PFSK-1 (cell line): ENCODE data around the gene SCAF1.

Experiments used
- POLR2AphosphoS5 ChIP-seq: IDR thresholded peaks from 2 replicates; pipeline ENCODE4 v1.6.1; 2012; ENCODE audit warnings: low read depth, mild to moderate bottlenecking, control low read depth, low read length, moderate library complexity
- SIN3A ChIP-seq: IDR thresholded peaks from 2 replicates; pipeline ENCODE4 v1.6.1; 2012; ENCODE audit warnings: mild to moderate bottlenecking, low read length, moderate library complexity, borderline replicate concordance; ENCODE audit not compliant: insufficient read depth
- TAF1 ChIP-seq: IDR thresholded peaks from 2 replicates; pipeline ENCODE4 v1.6.1; 2012; ENCODE audit warnings: low read length, control low read depth, borderline replicate concordance; ENCODE audit not compliant: insufficient read depth
- TF ChIP-seq, protein P1 (sequence below), 2 experiments: IDR thresholded peaks; 2 replicates each; pipeline versions ENCODE4 v1.6.1 to v1.8.0; 2011 to 2012; ENCODE audit warnings: low read depth in 2 of 2, low read length in 2 of 2, control low read depth in 1 of 2, inconsistent platforms in 1 of 2, mild to moderate bottlenecking in 1 of 2, moderate library complexity in 1 of 2; ENCODE audit not compliant: insufficient read depth in 1 of 2

DNA sequence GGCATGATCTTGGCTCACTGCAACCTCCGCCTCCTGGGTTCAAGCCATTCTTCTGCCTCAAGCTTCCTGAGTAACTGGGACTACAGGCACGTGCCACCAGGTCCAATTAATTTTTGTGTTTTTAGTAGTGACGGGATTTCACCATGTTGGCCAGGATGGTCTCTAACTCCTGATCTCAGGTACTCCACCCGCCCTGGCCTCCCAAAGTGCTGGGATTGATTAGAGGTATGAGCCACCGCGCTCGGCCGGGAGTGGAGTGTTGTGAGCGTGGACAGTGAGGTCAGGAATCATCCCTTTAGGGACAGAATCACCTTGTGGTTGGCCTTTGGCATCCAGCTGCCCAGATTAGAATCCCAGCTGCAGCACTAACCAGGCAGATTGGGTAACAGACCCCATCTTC is 12.3 kb upstream of the SCAF1 start:
- TF ChIP-seq, protein P1, sequence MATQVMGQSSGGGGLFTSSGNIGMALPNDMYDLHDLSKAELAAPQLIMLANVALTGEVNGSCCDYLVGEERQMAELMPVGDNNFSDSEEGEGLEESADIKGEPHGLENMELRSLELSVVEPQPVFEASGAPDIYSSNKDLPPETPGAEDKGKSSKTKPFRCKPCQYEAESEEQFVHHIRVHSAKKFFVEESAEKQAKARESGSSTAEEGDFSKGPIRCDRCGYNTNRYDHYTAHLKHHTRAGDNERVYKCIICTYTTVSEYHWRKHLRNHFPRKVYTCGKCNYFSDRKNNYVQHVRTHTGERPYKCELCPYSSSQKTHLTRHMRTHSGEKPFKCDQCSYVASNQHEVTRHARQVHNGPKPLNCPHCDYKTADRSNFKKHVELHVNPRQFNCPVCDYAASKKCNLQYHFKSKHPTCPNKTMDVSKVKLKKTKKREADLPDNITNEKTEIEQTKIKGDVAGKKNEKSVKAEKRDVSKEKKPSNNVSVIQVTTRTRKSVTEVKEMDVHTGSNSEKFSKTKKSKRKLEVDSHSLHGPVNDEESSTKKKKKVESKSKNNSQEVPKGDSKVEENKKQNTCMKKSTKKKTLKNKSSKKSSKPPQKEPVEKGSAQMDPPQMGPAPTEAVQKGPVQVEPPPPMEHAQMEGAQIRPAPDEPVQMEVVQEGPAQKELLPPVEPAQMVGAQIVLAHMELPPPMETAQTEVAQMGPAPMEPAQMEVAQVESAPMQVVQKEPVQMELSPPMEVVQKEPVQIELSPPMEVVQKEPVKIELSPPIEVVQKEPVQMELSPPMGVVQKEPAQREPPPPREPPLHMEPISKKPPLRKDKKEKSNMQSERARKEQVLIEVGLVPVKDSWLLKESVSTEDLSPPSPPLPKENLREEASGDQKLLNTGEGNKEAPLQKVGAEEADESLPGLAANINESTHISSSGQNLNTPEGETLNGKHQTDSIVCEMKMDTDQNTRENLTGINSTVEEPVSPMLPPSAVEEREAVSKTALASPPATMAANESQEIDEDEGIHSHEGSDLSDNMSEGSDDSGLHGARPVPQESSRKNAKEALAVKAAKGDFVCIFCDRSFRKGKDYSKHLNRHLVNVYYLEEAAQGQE (IDR thresholded peaks at IDR 0.05; ENCODE audit: insufficient read depth in 1 of 2, low read depth in 2 of 2, low read length in 2 of 2), result no peak
- TF ChIP-seq POLR2AphosphoS5, result no peak
- no peak for TF ChIP-seq TAF1
- TF ChIP-seq SIN3A, result no peak
